B cell (primary cell): ENCODE results near the gene MORN1. TPM values are rescaled to one million over a fixed set of nuclear protein-coding genes. Genes with fewer than 3 reads are reported as not detected.

Experiments used
- ATAC-seq: fragments of 200-7000 bp; cut with Tn5 transposase; one replicate; pipeline ENCODE4 v1.10.0; 2021; ENCODE audit warnings: low read depth, mild to moderate bottlenecking, moderate number of reproducible peaks, moderate library complexity
- CTCF ChIA-PET: fragments of 350-600 bp; sonication (Branson Sonifier 250); formaldehyde crosslinking; loops from one replicate; lab custom pipeline; 2021; ENCODE audit warnings: antibody characterized with exemption, inconsistent platforms; lab: Charles Lee
- POLR2A ChIA-PET: fragments of 350-600 bp; sonication (Branson Sonifier 250); formaldehyde crosslinking; loops from one replicate; lab custom pipeline; 2021; ENCODE audit warnings: antibody characterized with exemption; lab: Charles Lee
- DNase-seq: peaks from one replicate; pipeline ENCODE4 v3.0.0; 2013
- H2AFZ ChIP-seq: 2 replicates; pipeline ENCODE4 v1.6.1; 2012; ENCODE audit warnings: mild to moderate bottlenecking, low read depth, low read length; ENCODE audit not compliant: insufficient read depth, poor library complexity, severe bottlenecking
- H3K27ac ChIP-seq, 2 donors: 1 replicate in 1 of 2; 2 replicates in 1 of 2; pipeline ENCODE4 v1.5.1; 2012 to 2013; ENCODE audit warnings: low read length in 2 of 2, mild to moderate bottlenecking in 2 of 2, moderate library complexity in 1 of 2
- H3K27me3 ChIP-seq, 4 experiments: fragments of 200-600 bp in 1 of 4; sonication (generic) in 1 of 4; replicated peaks in 1 of 4; 1 replicate in 2 of 4; 2 replicates in 2 of 4; pipeline versions ENCODE4 v1.6.1 to v1.7.0; 2013 to 2016; ENCODE audit warnings: low read length in 3 of 4, mild to moderate bottlenecking in 2 of 4, mixed read lengths in 1 of 4, moderate library complexity in 1 of 4; ENCODE audit not compliant: insufficient read depth in 4 of 4, control insufficient read depth in 3 of 4; ENCODE audit errors: control extremely low read depth in 1 of 4
- H3K36me3 ChIP-seq, 2 experiments: replicated peaks in 1 of 2; 1 replicate in 1 of 2; 2 replicates in 1 of 2; pipeline versions ENCODE4 v1.6.1 to v1.7.1; 2013; ENCODE audit warnings: low read length in 1 of 2; ENCODE audit not compliant: insufficient read depth in 2 of 2, control insufficient read depth in 1 of 2; ENCODE audit errors: control extremely low read depth in 1 of 2, extremely low read depth in 1 of 2
- H3K4me1 ChIP-seq, 2 donors: fragments of 200-600 bp in 1 of 2; sonication (generic) in 1 of 2; 1 replicate in 1 of 2; 2 replicates in 1 of 2; pipeline versions ENCODE4 v1.5.1 to v1.6.1; 2013 to 2017; ENCODE audit warnings: low read length in 2 of 2; ENCODE audit not compliant: control insufficient read depth in 2 of 2, insufficient read depth in 2 of 2
- H3K4me2 ChIP-seq: replicated peaks from 2 replicates; pipeline ENCODE3; 2012; ENCODE audit warnings: mild to moderate bottlenecking, low read depth, low read length; ENCODE audit not compliant: poor library complexity, severe bottlenecking
- H3K4me3 ChIP-seq, 5 experiments: fragments of 200-600 bp in 1 of 5; sonication (generic) in 1 of 5; 1 replicate in 3 of 5; 2 replicates in 2 of 5; pipeline versions ENCODE4 v1.5.1 to v1.7.0; 2011 to 2016; ENCODE audit warnings: low read length in 4 of 5, mild to moderate bottlenecking in 4 of 5, low read depth in 2 of 5, control low read depth in 1 of 5, moderate library complexity in 1 of 5; ENCODE audit not compliant: insufficient read depth in 1 of 5; ENCODE audit errors: control extremely low read depth in 1 of 5, extremely low read depth in 1 of 5
- H3K79me2 ChIP-seq: fragments of 200-600 bp; sonication (generic); one replicate; pipeline ENCODE4 v1.6.0; 2016; ENCODE audit warnings: low read length; ENCODE audit not compliant: control insufficient read depth, insufficient read depth
- H3K9ac ChIP-seq: fragments of 200-600 bp; sonication (generic); 2 replicates; pipeline ENCODE4 v1.6.1; 2017; ENCODE audit warnings: mild to moderate bottlenecking, low read length, moderate library complexity
- H3K9me3 ChIP-seq, 3 donors: one replicate each; pipeline versions ENCODE4 v1.6.1 to v1.7.1; 2013; ENCODE audit warnings: low read length in 2 of 3; ENCODE audit not compliant: control insufficient read depth in 2 of 3, insufficient read depth in 1 of 3; ENCODE audit errors: control extremely low read depth in 1 of 3
- H4K20me1 ChIP-seq: 2 replicates; pipeline ENCODE4 v1.6.0; 2012; ENCODE audit warnings: mild to moderate bottlenecking, low read length; ENCODE audit not compliant: insufficient read depth, control insufficient read depth, poor library complexity, severe bottlenecking
- H3K27ac Mint-ChIP-seq: one replicate; pipeline ENCODE4 v1.8.0; 2021; ENCODE audit warnings: mixed read lengths
- H3K27me3 Mint-ChIP-seq: one replicate; pipeline ENCODE4 v1.8.0; 2021; ENCODE audit warnings: mixed read lengths
- H3K4me1 Mint-ChIP-seq: one replicate; pipeline ENCODE4 v1.8.0; 2021; ENCODE audit warnings: mixed read lengths
- H3K4me3 Mint-ChIP-seq: one replicate; pipeline ENCODE4 v1.8.0; 2021; ENCODE audit warnings: mixed read lengths
- H3K9me3 Mint-ChIP-seq: one replicate; pipeline ENCODE4 v1.8.0; 2022; ENCODE audit warnings: mixed read lengths; ENCODE audit not compliant: insufficient read depth
- EZH2 ChIP-seq: IDR thresholded peaks from 2 replicates; pipeline ENCODE4 v1.6.1; 2012; ENCODE audit warnings: borderline replicate concordance, low read depth, mild to moderate bottlenecking, moderate library complexity, low read length; ENCODE audit not compliant: insufficient read depth, poor library complexity, severe bottlenecking
- WGBS: methylation state at CpG from one replicate; pipeline ENCODE4 v1.1.5; 2013; ENCODE audit warnings: missing lambda C conversion rate; ENCODE audit not compliant: insufficient coverage; 5-methylcytosine and 5-hydroxymethylcytosine counted together
- intact Hi-C: fragments of 100-400 bp; cut with micrococcal nuclease; formaldehyde crosslinking; loops from one replicate; pipeline ENCODE4 v1.10.0; 2022
- polyA plus RNA-seq: library from polyadenylated mRNA; depleted of rRNA; stranded (reverse); fragments of >200 nt; gene quantifications from 2 replicates; pipeline ENCODE4 v1.2.3, GENCODE V29; 2012
- total RNA-seq, 2 donors: library from RNA; stranded (reverse); fragments of 120-200 nt in 1 of 2; gene quantifications; 1 replicate in 1 of 2; 2 replicates in 1 of 2; pipeline versions ENCODE4 v1.2.3 to v1.2.4, GENCODE V29; 2013 to 2022
- TF ChIP-seq, protein P1 (sequence below): fragments of 200-600 bp; IDR thresholded peaks from one replicate; pipeline ENCODE4 v1.8.0; 2022; ENCODE audit warnings: antibody characterized with exemption, mild to moderate bottlenecking

The MORN1 gene
- total and polyA plus RNA-seq, 2 donors (not counting 1 experiment from before 2014, with no cell fraction given): 10.2 to 32.6 TPM

DNA sequence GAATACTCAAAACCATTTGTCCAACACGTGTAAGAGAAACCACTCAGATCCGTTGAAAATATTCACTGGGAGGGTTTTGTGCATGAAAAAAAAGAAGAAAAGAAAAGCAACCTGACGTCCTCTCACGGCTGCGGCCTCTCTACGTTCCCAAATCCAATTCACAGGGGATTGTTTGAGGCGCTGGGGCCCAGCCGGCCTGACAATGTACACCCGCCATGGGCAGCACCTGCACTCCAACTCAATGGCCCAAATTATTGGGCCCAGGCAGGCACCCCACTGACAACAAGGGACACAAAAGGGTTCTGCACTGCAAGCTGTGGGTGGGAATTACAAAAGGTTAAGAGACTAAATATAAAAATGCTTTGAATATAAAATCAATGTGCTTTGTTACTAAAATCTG is 41.5 kb downstream of the MORN1 start:
- H4K20me1 ChIP-seq: no peaks in the 10 kb centered on the region
- no peak for ATAC-seq
- H3K27me3 ChIP-seq: no peaks in the 10 kb centered on the region
- no peaks in the 10 kb centered on the region for H3K36me3 ChIP-seq
- no peak overlapping the region for H2AFZ ChIP-seq
- Mint-ChIP-seq H3K27ac (no peak overlapping the region), H3K4me3 (no peak overlapping the region), H3K4me1 (no peaks in the 10 kb centered on the region), H3K27me3 (no peaks in the 10 kb centered on the region), H3K9me3 (no peaks in the 10 kb centered on the region)
- H3K4me2 ChIP-seq: no peak overlapping the region
- H3K79me2 ChIP-seq: no peaks in the 10 kb centered on the region
- H3K27ac ChIP-seq: no peak overlapping the region
- no peak overlapping the region for H3K9ac ChIP-seq
- TF ChIP-seq EZH2: no peak
- TF ChIP-seq, protein P1, sequence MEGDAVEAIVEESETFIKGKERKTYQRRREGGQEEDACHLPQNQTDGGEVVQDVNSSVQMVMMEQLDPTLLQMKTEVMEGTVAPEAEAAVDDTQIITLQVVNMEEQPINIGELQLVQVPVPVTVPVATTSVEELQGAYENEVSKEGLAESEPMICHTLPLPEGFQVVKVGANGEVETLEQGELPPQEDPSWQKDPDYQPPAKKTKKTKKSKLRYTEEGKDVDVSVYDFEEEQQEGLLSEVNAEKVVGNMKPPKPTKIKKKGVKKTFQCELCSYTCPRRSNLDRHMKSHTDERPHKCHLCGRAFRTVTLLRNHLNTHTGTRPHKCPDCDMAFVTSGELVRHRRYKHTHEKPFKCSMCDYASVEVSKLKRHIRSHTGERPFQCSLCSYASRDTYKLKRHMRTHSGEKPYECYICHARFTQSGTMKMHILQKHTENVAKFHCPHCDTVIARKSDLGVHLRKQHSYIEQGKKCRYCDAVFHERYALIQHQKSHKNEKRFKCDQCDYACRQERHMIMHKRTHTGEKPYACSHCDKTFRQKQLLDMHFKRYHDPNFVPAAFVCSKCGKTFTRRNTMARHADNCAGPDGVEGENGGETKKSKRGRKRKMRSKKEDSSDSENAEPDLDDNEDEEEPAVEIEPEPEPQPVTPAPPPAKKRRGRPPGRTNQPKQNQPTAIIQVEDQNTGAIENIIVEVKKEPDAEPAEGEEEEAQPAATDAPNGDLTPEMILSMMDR: no peak
- WGBS: 95% methylated on average over 7 of the region's 9 CpGs
- no peaks in the 10 kb centered on the region for H3K9me3 ChIP-seq
- no peaks in the 10 kb centered on the region for H3K4me1 ChIP-seq
- no peak for DNase-seq
- intact Hi-C loops: no loop called here
- ChIA-PET POLR2A (no interaction called here), CTCF (no interaction called here)
- no peak overlapping the region for H3K4me3 ChIP-seq

DNA sequence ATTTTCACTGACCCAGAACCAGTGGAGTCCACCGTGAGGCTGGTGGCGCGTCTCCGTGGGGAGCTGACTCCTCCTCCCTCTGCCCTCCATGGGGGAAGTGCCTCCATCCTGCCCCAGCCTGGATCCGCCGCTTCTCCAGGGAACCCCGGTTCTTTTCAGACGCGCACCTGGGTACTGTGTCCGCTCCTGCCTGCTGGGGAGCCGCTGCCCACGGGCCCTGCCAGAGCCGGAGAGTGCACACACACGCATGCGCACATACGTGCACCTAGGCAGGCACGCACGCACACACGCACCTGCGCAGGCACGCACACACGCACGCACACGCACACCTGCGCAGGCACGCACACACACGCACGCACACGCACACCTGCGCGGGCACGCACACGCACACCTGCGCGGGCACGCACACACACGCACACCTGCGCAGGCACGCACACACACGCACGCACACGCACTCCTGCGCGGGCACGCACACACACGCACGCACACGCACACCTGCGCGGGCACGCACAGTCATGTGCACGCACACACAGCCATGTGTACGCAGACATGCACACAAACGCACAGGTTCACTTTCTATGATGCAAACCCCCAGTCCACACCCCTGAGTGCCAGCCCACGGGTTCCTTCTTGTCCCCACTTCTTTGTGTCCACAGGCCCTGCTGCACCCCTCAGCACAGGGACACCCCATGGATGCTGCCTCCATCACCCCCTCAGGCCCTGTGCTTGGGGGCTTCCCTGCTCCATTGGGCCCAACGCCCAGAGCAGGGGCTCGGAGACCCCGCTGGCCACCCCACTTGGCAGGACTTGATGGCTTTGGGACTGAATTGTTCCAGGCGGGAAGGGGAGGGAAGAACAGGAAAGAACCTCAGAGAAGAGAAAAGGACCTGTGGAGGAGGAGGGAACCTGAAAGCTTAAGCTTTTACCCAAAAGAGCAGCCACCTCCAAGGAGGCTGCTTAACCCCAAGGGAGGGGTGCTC is 42.7 kb downstream of the MORN1 start:
- ChIA-PET POLR2A (no interaction called here), CTCF (no interaction called here)
- intact Hi-C loops: no loop called here
- no peak for DNase-seq
- no peaks in the 10 kb centered on the region for H3K9me3 ChIP-seq
- H3K27me3 ChIP-seq: no peaks in the 10 kb centered on the region
- ATAC-seq: no peak
- no peak overlapping the region for H3K4me3 ChIP-seq
- Mint-ChIP-seq H3K4me3 (no peak overlapping the region), H3K27ac (no peak overlapping the region), H3K27me3 (no peaks in the 10 kb centered on the region), H3K4me1 (no peaks in the 10 kb centered on the region), H3K9me3 (no peaks in the 10 kb centered on the region)
- H4K20me1 ChIP-seq: no peaks in the 10 kb centered on the region
- 95% methylated on average over 54 of the region's 59 CpGs for WGBS
- no peaks in the 10 kb centered on the region for H3K36me3 ChIP-seq
- TF ChIP-seq, protein P1: no peak
- TF ChIP-seq EZH2: no peak
- H3K27ac ChIP-seq: no peak overlapping the region
- no peak overlapping the region for H3K4me2 ChIP-seq
- no peaks in the 10 kb centered on the region for H3K79me2 ChIP-seq
- H3K4me1 ChIP-seq: no peaks in the 10 kb centered on the region
- H2AFZ ChIP-seq: no peak overlapping the region
- H3K9ac ChIP-seq: no peak overlapping the region
